HG03135 (cell line): ENCODE measurements around the gene GSS.
"Not testable (repeated sequence)": the region's sequence is repeated elsewhere in the genome, so short reads cannot be mapped to it uniquely, and the experiment has no call there.

ENCODE experiments used
- ATAC-seq: cut with Tn5 transposase; IDR thresholded peaks from one replicate; pipeline ENCODE4 v1.9.1; 2021; ENCODE audit warnings: mild to moderate bottlenecking, moderate library complexity; ENCODE audit not compliant: unreplicated experiment

The GSS gene

DNA sequence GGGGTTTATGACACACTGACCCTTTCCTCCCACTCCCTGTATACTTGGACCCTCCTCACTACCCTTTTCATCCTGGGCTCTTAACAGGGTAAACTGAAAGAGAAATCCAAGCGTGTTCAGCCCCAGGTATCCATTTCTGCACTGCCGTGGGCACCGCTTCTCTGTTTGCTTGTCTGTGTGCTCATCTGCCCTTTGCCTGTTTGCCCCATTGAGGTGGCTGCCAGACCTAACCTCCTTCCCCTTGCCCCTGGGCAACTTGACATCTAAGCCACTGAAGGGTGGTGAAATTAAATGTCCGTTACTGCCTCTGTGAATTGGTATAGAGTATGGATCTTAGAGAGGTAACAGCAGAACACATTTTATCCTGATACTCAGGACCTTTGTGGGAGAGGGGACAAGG lies 40.5 kb downstream of the GSS start:
- no peak for ATAC-seq

DNA sequence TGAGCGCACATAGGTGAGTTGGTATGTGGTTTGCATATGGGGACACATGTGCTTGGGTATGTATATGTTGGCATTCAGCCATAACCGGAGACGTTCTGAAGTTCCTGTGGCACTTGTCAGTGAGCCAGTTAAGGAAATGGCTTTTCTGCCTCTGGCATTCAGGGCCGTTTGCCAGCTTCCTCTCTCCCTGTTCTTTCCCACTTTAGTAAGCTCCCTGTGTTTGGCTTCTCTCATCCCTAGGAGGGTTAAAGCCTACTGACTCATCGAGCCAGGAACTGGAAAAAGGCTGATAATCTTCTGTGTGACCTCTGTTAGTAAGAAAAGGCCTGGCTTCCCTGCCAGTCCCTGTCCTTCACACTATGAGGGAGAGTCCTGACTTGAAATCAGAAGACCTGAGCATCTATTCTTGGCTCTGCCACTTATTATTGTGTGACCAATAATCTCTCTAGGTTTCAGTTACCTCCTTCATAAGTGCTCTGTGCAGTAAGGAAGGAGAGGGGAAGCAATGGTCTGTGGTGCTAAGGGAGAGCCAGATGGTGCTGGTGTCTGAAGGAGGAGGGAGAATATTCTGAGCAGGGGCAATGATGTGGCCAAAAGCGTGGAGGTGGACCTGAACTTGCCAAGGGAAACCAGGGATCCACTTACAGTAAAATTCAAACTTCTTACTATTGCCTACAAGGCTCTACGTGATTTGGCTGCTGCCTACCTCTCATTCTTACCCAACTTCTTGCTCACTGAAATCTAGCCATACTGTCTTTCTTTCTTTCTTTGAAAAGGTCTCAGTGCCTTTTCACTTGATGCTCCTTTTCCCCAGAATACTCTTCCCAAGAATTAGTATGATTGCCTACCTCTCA lies 47.8 kb downstream of the GSS start:
- no peak for ATAC-seq

DNA sequence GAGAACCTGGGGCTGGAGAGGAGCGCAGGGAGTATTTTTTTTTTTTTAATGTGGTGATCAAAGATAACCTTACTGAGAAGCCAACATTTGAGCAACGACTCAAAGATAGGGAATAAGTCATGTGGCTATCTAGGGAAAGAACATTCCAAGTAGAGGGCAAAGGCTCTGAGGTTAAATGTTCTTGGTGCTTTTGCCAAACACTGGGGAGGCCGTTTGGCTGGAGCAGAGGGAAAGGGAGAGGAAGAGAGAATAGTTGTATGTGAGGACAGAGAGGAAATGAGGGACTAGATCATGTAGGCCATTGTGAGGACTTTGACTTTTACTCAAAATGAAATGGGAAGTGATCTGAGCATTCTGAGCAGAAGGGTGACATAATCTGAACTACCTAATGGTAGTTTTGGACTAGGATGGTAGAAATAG lies 51.4 kb downstream of the GSS start:
- ATAC-seq: no peak

DNA sequence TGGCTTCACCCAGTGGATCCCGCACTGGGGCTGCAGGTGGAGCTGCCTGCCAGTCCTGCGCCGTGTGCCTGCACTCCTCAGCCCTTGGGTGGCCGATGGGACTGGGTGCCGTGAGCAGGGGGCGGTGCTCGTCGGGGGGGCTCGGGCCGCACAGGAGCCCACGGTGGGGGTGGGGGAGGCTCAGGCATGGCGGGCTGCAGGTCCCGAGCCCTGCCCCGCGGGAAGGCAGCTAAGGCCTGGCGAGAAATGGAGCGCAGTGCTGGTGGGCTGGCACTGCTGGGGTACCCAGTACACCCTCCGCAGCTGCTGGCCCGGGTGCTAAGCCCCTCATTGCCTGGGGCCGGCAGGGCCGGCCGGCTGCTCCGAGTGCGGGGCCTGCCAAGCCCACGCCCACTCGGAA lies 56.9 kb downstream of the GSS start:
- not testable (repeated sequence) for ATAC-seq

DNA sequence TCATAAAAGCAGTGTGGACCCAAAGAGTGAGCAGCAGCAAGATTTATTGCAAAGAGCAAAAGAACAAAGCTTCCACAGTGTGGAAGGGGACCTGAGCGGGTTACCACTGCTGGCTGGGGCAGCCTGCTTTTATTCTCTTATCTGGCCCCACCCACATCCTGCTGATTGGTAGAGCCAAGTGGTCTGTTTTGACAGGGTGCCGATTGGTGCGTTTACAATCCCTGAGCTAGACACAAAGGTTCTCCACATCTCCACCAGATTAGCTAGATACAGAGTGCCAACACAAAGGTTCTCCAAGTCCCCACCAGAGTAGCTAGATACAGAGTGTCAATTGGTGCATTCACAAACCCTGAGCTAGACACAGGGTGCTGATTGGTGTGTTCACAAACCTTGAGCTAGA lies 57.5 kb downstream of the GSS start:
- ATAC-seq: not testable (repeated sequence)

DNA sequence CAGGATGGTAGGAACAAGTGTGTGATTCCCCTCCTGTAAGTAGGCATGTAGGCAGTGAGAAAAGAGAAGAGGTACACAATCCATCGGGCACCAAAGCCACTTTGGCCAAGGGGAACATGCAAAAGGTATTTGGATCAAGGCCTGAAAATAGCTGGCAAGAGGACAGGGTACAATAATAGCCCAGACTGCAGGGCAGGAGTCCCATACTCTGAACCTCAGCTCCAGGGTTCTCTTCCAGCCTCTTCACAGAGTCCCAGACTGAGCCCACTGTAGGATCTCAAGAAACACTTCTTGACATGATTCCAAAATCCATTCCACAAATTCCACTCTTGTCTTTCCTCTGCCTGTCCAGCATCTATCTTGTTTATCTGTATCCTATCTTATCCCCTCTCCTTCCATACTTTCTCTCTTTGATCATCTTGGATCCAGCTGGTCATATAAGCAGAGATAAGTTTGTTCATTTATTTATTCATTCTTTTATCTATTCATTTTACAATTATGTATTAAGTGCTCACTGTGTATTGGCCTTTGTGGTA lies 59.5 kb downstream of the GSS start:
- no peak for ATAC-seq

DNA sequence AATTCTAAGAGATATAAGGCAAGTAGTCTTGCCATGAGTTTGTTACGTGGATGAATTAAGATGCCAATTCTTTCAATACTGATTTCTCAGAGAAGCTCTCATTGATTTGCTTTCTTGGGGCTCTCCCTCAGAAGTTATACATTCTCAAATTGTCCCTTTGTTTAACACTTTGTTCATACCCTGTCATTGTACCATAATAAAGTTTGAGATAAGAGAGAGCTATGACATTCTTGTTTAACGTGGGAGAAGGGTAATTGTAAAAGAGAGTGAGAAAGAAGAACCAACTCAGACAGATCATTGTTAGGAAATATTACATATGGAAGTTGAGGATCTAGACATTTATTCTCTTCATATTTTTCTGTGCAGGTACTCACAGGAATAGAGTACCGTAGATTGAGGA lies 60.1 kb downstream of the GSS start:
- ATAC-seq: no peak

DNA sequence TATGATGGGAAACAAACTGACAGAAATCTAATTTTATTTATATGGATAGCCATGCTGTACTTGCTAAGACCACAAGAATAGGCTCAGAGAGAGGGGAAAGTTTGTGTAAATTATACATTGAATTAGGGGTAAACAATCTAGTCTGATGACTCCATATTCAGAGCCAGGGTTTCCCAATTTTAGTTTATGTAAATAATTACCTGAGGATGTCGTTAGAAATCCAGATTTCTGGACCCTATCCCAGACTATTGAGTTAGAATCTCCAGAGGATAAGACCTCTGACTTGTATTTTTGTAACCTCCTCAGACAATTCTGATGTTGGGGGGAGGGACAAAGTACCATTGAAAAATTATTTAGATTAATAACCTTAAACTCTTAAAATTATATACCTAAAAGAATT lies 60.9 kb downstream of the GSS start:
- no peak for ATAC-seq

DNA sequence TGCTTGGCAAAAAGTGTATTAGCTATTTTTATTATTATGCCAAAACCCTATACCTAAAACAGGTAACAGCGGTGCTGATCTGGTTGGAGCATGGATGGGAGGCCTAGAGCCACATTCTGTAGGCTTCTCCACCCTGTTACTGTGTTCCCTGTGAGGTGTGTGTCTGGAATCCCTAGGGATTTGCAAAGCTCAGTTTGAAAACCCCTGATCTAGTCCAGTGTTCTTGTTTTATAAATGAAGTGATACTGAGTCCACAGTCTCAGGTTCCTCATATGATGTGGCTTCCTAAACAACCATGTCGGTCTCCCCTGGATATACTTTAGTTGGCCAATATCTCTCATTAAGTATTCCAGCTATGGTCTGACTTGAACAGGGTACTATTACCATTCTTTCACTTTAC lies 62.9 kb downstream of the GSS start:
- no peak for ATAC-seq

DNA sequence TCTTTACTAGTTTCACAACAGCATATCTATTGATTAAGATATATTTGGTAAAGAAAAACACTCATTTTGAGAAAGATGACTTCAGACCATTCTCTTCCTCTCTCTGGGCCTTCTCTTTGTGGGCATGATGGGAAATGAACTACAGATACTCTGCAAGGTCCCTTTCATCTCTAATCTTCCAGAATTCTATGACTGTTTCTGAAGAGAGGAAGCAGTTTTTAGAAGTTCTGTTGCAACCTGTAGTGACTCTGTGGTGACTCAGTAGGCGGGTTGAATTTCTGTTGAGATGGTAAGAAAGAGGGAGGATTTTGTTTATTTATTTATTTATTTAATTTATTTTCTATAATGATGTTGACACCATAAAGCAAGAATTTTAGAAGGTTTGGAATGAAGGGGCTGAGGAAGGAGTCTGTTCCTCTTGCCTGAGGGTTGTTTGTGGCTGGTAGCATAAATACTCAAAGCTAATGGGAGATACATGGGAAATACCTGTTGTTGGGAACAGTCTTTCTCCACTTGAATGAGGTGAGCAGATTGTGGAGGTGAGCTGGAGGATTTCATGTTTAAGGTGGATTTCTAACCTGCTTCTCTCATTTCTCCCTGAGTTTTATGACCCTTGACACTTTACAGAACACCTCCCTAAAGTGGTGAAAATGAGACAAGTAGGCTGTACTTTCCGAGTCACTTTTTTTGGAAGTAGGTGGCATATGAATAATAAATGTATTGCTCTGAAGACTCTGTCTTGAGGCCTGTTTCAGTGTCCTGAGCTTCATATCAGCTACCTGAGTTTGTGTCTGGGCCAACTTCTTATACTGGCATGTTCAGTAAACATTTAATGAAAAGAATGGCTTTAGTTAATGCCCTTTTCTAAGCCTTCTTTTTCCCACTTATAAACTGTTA lies 64.2 kb downstream of the GSS start:
- no peak for ATAC-seq

DNA sequence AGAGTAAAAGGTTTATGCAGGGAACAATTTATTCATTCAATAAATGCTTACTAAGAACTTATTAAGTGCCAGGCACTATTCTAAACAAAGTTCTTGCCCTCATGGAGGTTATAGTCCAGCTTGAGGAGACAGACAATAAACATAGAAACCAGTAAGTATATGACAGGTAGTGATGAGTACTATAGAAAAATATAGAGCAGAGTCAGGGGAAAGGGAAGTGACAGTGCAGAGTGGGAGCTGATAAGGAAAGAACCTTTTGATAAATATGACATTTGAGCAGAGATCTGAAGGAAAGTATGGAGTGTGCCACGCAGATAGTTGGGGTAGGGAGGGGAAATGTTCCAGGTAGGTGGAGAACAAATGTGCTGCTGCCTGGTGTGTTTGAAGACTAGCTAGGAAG lies 67.1 kb downstream of the GSS start:
- ATAC-seq: no peak

DNA sequence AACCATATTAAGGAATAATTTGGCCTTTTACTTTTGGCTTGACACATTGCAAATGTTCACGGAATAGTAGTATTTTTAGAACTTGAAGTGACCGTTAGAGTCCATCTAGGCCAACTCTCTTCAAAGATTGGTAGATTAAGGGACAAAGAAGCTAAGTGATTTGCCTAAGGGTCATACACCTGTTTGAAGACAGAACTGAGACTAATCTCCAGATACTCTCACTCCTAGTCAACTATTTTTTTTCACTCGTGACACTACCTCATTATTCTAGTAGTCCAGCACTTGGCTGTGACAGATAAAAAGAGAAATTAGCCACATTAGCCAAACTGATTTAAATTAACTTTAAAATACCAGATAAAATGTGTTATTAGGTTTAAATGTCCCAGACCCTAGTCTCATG lies 68.6 kb downstream of the GSS start:
- ATAC-seq: no peak

DNA sequence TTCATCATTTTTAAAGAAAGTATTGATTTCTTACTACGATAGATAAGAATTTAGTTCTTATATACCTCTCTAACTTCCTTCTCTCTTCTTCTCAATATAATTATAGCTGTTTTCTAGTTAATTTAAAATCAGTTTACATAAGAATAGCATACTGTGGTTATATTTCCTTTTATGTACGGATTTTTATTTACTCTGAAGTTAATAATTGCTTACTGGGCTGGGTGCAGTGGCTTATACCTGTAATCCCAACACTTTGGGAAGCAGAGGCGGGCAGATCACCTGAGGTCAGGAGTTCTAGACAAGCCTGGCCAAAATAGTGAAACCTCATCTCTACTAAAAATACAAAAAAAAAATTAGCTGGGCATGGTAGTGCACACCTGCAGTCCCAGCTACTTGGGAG lies 69.5 kb downstream of the GSS start:
- ATAC-seq: no peak

DNA sequence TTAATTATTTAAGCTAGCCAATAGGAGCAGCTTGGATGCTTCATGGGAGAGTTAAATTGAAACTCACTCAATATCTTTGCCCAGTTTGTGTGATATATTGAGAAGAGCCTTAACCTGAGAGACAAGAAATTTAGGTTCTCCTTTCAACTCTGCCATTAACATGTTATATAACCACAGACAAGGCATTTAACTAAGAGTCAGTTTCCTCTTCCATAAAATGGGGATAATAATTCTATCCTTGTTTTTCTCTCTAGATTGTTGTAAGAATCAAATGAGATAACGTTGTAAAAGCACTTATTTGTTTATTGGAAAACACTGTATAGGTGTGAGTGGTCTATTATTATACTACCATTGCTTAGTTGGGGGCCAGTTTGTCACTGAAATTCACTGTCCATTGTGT lies 71.3 kb downstream of the GSS start:
- ATAC-seq: no peak

DNA sequence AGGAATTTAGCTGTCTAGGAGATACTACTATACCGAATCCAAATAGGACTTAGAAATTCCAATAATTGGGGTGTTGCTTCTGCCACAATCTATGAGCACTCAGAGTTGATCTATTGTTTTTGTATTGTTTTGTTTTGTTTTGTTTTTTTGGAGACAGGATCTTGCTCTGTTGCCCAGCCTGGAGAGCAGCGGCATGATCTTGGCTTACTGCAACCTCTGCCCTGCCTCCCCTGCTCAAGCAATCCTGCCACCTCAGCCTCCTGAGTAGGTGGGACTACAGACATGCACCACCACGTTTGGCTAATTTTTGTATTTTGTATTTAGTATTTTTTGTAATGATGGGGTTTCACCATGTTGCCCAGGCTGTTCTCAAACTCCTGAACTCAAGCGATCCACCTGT lies 71.8 kb downstream of the GSS start:
- no peak for ATAC-seq

DNA sequence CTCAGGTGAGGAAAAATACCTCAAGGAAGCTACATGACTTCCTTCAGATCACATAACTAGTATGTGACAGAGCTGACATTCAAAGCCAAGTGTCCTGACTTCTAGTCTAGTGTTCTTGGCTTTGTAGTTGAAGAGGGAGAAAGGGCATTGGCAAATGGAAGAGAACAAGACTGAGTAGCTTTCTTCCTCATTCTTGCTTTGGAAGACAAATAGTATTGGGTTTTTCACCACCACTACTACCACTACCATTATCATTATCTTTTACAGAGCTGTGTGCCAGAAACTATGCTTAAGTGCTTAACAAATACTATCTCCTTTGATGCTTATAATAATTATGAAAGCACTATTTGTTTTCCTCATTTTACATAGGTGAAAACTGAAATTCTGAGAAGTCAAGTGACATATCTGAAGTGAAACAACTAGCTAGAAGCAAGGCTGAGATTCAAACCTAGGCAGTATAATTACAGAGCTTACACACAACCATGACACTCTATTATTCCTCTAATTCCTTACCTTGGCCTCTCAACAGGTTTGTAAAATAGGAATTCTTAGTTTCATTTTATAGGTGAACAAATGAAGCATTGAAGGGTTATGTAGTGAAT lies 72.4 kb downstream of the GSS start:
- no peak for ATAC-seq

DNA sequence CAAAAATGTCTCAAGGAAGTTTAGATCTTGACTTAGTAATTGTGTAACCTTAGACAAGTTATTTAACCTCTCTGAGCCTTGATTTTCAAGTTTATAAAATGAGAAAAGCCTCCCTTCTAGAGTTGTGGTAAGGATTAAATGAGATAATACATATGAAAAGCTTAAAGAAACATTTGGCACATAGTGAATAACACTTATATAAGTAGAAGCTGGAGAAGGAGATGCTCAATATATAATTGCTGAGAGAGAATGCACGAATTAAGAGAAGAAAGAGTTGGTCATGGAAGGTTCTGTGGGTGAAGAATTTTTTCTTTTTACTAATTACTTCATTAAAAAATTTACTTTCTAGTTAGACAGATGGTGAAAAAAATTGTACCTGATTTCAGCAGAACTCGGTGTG lies 73.9 kb downstream of the GSS start:
- ATAC-seq: no peak

DNA sequence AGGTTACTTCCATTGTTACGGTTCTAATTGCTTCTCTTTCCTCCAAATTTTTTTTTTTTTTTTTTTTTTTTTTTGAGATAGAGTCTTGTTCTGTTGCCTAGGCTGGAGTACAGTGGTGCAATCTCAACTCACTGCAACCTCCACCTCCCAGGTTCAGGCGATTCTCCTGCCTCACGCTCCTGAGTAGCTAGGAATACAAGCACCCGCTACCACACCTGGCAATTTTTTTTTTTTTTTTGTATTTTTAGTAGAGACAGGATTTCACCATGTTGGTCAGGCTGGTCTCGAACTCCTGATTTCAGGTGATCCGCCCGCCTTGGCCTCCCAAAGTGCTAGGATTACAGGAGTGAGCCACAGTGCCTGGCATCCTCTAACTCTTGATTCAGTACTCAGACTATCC lies 74.6 kb downstream of the GSS start:
- ATAC-seq: not testable (repeated sequence)

DNA sequence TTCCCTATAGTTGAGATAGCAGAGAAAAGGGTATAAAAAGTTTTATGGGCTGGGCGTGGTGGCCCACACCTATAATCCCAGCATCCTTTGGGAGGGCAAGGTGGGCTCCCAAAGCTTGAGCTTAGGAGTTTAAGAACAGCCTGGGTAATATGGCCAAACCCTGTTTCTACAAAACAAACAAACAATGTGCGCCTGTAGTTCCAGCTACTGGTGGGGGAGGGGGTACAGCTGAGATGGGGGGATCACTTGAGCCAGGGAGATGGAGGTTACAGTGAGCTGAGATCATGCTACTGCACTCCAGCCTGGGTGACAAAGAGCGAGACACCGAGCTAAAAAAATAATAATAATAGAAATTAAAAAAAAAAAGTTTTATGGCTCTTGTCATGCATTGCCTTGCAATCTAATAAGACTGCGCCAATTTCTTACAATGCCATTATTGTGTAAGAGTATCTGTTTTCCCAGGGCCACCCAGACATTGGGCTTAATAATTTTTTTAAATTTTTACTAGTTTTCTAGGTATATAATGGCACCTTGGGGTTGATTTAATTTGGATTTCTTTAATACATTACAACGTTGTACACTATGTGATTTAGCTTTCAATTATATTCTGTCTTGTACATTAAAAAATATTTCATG lies 75.3 kb downstream of the GSS start:
- ATAC-seq: no peak
